GM19328 (cell line): Measurements from ENCODE around the gene UNC5B.

Experiments
- ATAC-seq: cut with Tn5 transposase; IDR thresholded peaks from one replicate; pipeline ENCODE4 v1.9.1; 2021; ENCODE audit warnings: mild to moderate bottlenecking, moderate library complexity; ENCODE audit not compliant: unreplicated experiment

Gene UNC5B

DNA sequence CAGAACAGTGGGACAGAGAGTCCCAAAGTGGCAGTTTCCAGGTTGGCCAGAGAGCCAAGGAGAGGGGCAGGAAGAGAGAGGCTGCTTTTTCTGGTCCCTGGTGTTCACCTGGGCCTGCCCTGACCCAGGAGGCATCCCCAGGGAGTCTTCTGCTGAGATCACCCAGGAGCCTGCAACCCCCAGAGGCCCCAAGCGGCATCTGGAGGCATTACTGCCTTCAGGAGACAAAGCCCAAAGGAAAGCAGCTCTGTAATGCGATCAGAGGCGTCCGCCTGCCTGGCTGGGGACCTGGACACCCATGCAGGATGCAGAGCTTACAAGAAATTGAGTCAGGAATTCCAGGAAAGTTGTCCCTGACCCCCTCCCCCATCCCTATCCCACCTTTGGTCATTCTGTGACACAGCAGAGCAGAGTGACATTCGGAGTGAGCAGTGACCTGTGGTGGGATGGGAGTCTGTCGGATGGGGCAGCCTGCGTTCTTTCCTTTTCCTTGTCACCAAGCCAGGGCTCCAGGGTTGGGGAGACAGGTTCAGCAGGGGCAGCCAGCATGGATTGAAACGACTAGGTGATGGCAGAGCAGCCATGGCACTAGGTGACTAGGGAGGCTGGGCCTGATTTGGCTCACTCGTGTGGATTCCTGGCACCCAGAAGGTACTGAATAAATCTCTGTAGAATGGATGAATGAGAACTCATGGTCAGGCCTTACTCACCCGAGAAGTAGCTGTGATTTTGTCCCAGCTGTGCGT lies 10.4 kb downstream of the UNC5B start:
- ATAC-seq, result no peak

- no peak for ATAC-seq
Observed at GRCh38 chr10:71223347-71224058, 11.1 kb downstream of the UNC5B start.

- no peak for ATAC-seq
Observed at GRCh38 chr10:71225291-71226058, 13.1 kb downstream of the UNC5B start.

GRCh38 chr10:71228875-71229675 lies 16.7 kb downstream of the UNC5B start:
- no peak for ATAC-seq

- ATAC-seq, result no peak
Observed at GRCh38 chr10:71229726-71230655, 17.6 kb downstream of the UNC5B start.

DNA sequence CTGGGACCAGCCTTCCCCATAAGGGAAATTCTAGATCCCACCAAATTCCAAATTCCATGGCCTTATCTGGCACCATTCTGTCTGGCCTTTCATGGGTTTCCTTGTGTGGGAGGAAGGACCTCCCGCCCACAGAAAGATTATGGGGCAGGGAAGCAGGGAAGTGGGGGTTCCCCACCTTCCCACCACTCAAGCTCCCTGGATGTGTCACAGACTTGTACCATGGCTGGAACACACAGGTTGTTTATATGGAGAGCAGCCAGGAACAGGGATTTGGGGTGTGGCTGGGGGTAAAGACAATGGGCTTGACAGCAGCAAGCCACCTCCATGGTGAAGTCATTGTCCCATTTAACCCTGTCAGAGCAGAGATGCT lies 18.3 kb downstream of the UNC5B start:
- ATAC-seq, result no peak

GRCh38 chr10:71231206-71231605 lies 18.8 kb downstream of the UNC5B start:
- no peak for ATAC-seq

- ATAC-seq, result no peak
Observed at GRCh38 chr10:71232089-71232998, 20.0 kb downstream of the UNC5B start.

GRCh38 chr10:71233482-71233892 lies 21.1 kb downstream of the UNC5B start:
- no peak for ATAC-seq

GRCh38 chr10:71234004-71234894 lies 21.9 kb downstream of the UNC5B start:
- ATAC-seq, result no peak

- no peak for ATAC-seq
Observed at GRCh38 chr10:71234970-71235685, 22.8 kb downstream of the UNC5B start.

- ATAC-seq, result no peak
Observed at GRCh38 chr10:71235808-71236207, 23.4 kb downstream of the UNC5B start.

DNA sequence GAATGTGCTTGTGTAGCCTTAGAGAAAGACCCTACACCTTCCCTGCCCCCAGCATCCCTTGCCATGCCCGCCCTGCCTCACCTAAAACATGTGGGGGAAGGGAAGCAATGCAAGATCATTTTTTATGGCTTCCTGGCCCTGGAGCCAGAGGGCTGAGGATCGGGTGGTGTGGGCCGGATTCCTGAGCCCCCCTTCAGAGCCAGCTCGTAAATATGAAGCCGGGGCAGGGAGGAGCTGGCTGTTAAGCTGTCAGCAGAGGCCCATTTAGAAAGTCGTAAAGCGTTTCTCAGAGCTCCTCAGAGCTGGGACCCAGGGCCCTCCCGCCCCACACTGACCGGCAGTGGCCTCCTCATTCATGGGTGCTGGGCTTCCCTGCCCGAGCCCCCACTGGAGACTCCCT lies 23.9 kb downstream of the UNC5B start:
- ATAC-seq, result no peak

DNA sequence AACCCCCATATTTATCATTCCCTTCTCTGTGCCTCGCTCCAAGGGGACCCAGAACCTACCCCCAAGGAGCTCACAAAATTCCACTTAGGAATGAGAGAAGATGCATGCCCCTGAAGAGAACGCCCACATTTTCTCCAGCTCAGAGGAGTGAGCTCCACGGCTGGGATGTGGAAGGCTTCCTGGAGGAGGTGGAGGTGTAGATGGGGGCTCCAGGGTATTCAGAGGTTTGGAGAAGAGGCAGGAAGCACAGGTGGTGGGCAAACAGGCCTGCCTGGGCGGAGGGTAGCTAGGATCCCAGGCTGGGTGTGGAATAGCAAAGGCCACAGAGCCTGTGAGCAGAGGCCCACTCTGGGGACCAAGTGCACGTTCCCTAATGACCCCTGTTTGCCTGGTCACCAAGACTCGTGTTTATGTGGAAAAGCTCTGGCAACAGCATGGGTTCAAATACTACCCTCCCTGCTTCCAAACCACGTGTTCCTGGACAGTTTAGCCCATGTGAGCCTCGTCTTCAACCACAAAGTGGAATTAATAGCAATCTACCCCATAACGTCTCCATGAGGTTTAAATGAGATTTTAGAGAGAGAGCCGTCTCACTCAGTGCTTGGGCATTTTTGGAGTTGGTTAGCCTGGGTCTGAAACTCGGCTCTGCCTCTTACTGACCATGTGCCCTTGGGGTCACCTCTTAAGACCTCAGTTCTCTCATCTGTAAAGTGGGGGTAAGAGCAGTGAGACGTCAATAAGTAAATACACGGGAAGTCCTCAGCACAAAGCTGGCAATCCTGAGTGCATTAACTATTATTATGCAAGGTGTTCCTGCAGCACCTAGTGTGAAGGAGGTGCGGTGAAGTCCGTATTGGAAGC lies 24.7 kb downstream of the UNC5B start:
- ATAC-seq, result no peak

GRCh38 chr10:71237843-71238623 lies 25.7 kb downstream of the UNC5B start:
- no peak for ATAC-seq
